Measurements from ENCODE around the gene TRIM14.
A peak's percentile ranks its signal among the peaks of the same experiment; 100 is the strongest.
"Not testable (repeated sequence)": the region's sequence is repeated elsewhere in the genome, so short reads cannot be mapped to it uniquely, and the experiment has no call there.

Gene TRIM14

GRCh38 chr9:98090674-98091073 lies 28.3 kb downstream of the TRIM14 start:
- 61% methylated on average over 3 of the region's 3 CpGs for WGBS

GRCh38 chr9:98087420-98088354 lies 31.3 kb downstream of the TRIM14 start:
- peak overlapping the region in 1 of 2 experiments; percentile 25 for H2BK12ac ChIP-seq (ENCODE audit: low read length in 2 of 2)
- peak overlapping the region; percentile 36 for H2AFZ ChIP-seq (ENCODE audit: low read depth, low read length)
- no peaks in the 10 kb centered on the region for H3K79me1 ChIP-seq (replicated peaks; ENCODE audit: low read length, poor library complexity, severe bottlenecking)
- H4K8ac ChIP-seq (ENCODE audit: low read length): peak overlapping the region; percentile 82
- H3K4me1 ChIP-seq (ENCODE audit: control insufficient read depth, insufficient read depth, low read depth, low read length): peaks cover 10% of the 10 kb centered on the region
- H3K4me2 ChIP-seq (ENCODE audit: low read length, poor library complexity, severe bottlenecking): peak overlapping the region; percentile 71
- peak overlapping the region; percentile 75 for H4K91ac ChIP-seq (ENCODE audit: low read length)
- peak; percentile 36 for DNase-seq
- H3K9me3 ChIP-seq (ENCODE audit: control insufficient read depth, low read length): no peaks in the 10 kb centered on the region
- no peak overlapping the region for H3K23ac ChIP-seq (ENCODE audit: low read length in 2 of 2)
- peaks cover 0 to 9% of the 10 kb centered on the region in 2 experiments for H3K27me3 ChIP-seq (ENCODE audit: control insufficient read depth in 1 of 2, insufficient read depth in 1 of 2, low read length in 2 of 2)
- no peak overlapping the region for H3K27ac ChIP-seq (ENCODE audit: low read length, poor library complexity, severe bottlenecking)
- H2BK5ac ChIP-seq (ENCODE audit: low read depth, low read length, poor library complexity, severe bottlenecking): no peak overlapping the region
- no peak overlapping the region for H2BK120ac ChIP-seq (ENCODE audit: low read depth, low read length)
- WGBS: 69% methylated on average over 76 of the region's 92 CpGs
- H3K36me3 ChIP-seq (ENCODE audit: control insufficient read depth in 1 of 2, insufficient read depth in 2 of 2, low read depth in 1 of 2, low read length in 2 of 2): peaks cover 20 to 23% of the 10 kb centered on the region in 2 experiments
- no peak overlapping the region for H3K4ac ChIP-seq (ENCODE audit: low read depth in 1 of 2, low read length in 2 of 2)
- no peak overlapping the region for H2AK5ac ChIP-seq (ENCODE audit: low read length, severe bottlenecking)
- H3K14ac ChIP-seq (ENCODE audit: low read length in 2 of 2): peak overlapping the region in 1 of 2 experiments; percentile 31
- H2BK15ac ChIP-seq (ENCODE audit: low read depth, poor library complexity, severe bottlenecking): peak overlapping the region; percentile 5
- H3K9ac ChIP-seq (ENCODE audit: low read length): peak overlapping the region; percentile 64
- peak overlapping the region; percentile 54 to 65 for H3K4me3 ChIP-seq (ENCODE audit: insufficient read depth in 1 of 2, low read depth in 1 of 2, low read length in 2 of 2)
- peak overlapping the region in 1 of 2 experiments; percentile 37 for H3K18ac ChIP-seq (ENCODE audit: low read depth in 1 of 2, low read length in 2 of 2)

More at GRCh38 chr9:98090674-98091073, 28.3 kb downstream of the TRIM14 start:
- H3K4ac ChIP-seq (ENCODE audit: low read depth in 1 of 2, low read length in 2 of 2); H2BK5ac ChIP-seq (ENCODE audit: low read depth, low read length, poor library complexity, severe bottlenecking); H3K27me3 ChIP-seq (ENCODE audit: control insufficient read depth in 1 of 2, insufficient read depth in 1 of 2, low read length in 2 of 2); H4K91ac ChIP-seq (ENCODE audit: low read length); H3K4me3 ChIP-seq (ENCODE audit: insufficient read depth in 1 of 2, low read depth in 1 of 2, low read length in 2 of 2); H2AFZ ChIP-seq (ENCODE audit: low read depth, low read length); H3K4me2 ChIP-seq (ENCODE audit: low read length, poor library complexity, severe bottlenecking); H3K27ac ChIP-seq (ENCODE audit: low read length, poor library complexity, severe bottlenecking); H4K8ac ChIP-seq (ENCODE audit: low read length); H3K18ac ChIP-seq (ENCODE audit: low read depth in 1 of 2, low read length in 2 of 2); DNase-seq; H3K9ac ChIP-seq (ENCODE audit: low read length); H2AK5ac ChIP-seq (ENCODE audit: low read length, severe bottlenecking); H3K9me3 ChIP-seq (ENCODE audit: control insufficient read depth, low read length); H3K79me1 ChIP-seq (replicated peaks; ENCODE audit: low read length, poor library complexity, severe bottlenecking); H2BK12ac ChIP-seq (ENCODE audit: low read length in 2 of 2); H3K36me3 ChIP-seq (ENCODE audit: control insufficient read depth in 1 of 2, insufficient read depth in 2 of 2, low read depth in 1 of 2, low read length in 2 of 2); H3K14ac ChIP-seq (ENCODE audit: low read length in 2 of 2); H2BK15ac ChIP-seq (ENCODE audit: low read depth, poor library complexity, severe bottlenecking); H2BK120ac ChIP-seq (ENCODE audit: low read depth, low read length); H3K23ac ChIP-seq (ENCODE audit: low read length in 2 of 2): not testable (repeated sequence)
- H3K4me1 ChIP-seq (ENCODE audit: control insufficient read depth, insufficient read depth, low read depth, low read length): peaks cover 12% of the 10 kb centered on the region

DNA sequence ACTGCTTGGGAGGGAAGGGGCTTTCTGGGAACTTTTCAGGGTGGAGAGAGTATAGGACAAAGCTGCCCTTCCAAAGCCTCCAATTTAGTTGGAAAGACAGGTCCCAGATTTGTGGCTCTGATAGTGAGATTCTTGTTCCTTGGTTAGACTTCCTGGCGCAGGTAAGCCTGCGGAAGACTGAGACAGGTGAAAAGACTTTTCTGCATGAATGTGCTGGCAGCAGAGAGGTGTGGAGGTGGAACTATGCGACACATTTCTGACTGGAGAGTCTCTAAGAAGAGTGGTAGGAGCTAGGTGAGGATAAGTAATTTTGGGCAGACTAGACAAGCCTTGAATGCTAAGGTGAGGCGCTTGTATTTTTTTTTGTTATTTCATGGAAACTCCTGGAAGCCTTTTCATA lies 32.6 kb downstream of the TRIM14 start:
- H2BK12ac ChIP-seq (ENCODE audit: low read length in 2 of 2): no peak overlapping the region
- no peak overlapping the region for H4K8ac ChIP-seq (ENCODE audit: low read length)
- no peak overlapping the region for H4K91ac ChIP-seq (ENCODE audit: low read length)
- H2BK15ac ChIP-seq (ENCODE audit: low read depth, poor library complexity, severe bottlenecking): no peak overlapping the region
- no peak for DNase-seq
- peaks cover 24 to 35% of the 10 kb centered on the region in 2 experiments for H3K36me3 ChIP-seq (ENCODE audit: control insufficient read depth in 1 of 2, insufficient read depth in 2 of 2, low read depth in 1 of 2, low read length in 2 of 2)
- no peaks in the 10 kb centered on the region for H3K9me3 ChIP-seq (ENCODE audit: control insufficient read depth, low read length)
- peaks cover 10% of the 10 kb centered on the region for H3K4me1 ChIP-seq (ENCODE audit: control insufficient read depth, insufficient read depth, low read depth, low read length)
- H3K23ac ChIP-seq (ENCODE audit: low read length in 2 of 2): no peak overlapping the region
- no peak overlapping the region for H2AK5ac ChIP-seq (ENCODE audit: low read length, severe bottlenecking)
- no peak overlapping the region for H3K4me3 ChIP-seq (ENCODE audit: insufficient read depth in 1 of 2, low read depth in 1 of 2, low read length in 2 of 2)
- H3K14ac ChIP-seq (ENCODE audit: low read length in 2 of 2): no peak overlapping the region
- H3K9ac ChIP-seq (ENCODE audit: low read length): no peak overlapping the region
- no peak overlapping the region for H2AFZ ChIP-seq (ENCODE audit: low read depth, low read length)
- H3K27ac ChIP-seq (ENCODE audit: low read length, poor library complexity, severe bottlenecking): no peak overlapping the region
- WGBS: 97% methylated on average over 4 of the region's 4 CpGs
- peaks cover 0 to 3% of the 10 kb centered on the region in 2 experiments for H3K27me3 ChIP-seq (ENCODE audit: control insufficient read depth in 1 of 2, insufficient read depth in 1 of 2, low read length in 2 of 2)
- no peak overlapping the region for H2BK120ac ChIP-seq (ENCODE audit: low read depth, low read length)
- no peaks in the 10 kb centered on the region for H3K79me1 ChIP-seq (replicated peaks; ENCODE audit: low read length, poor library complexity, severe bottlenecking)
- no peak overlapping the region for H3K18ac ChIP-seq (ENCODE audit: low read depth in 1 of 2, low read length in 2 of 2)
- H2BK5ac ChIP-seq (ENCODE audit: low read depth, low read length, poor library complexity, severe bottlenecking): no peak overlapping the region
- H3K4ac ChIP-seq (ENCODE audit: low read depth in 1 of 2, low read length in 2 of 2): no peak overlapping the region
- H3K4me2 ChIP-seq (ENCODE audit: low read length, poor library complexity, severe bottlenecking): no peak overlapping the region

DNA sequence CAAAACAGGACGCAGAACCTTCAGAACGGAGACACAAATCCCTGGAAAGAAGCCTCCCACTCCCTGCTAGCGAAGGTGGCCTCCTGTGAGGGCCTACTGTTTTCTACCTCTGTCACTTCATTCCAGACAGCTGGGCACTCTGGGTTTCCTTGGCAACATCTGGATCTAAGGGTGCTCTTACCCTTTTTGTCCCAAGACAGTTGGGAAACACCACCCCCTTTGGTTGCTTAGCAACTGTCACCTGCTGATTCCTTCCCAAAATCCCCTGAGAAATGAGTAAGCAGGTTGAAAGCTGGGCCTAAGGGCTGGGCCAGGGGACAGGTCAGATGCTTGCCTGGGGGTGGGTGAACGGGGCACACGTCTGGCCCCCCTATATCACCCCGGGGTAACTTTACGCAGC lies 33.1 kb downstream of the TRIM14 start:
- no peak overlapping the region for H3K27ac ChIP-seq (ENCODE audit: low read length, poor library complexity, severe bottlenecking)
- H3K4me3 ChIP-seq (ENCODE audit: insufficient read depth in 1 of 2, low read depth in 1 of 2, low read length in 2 of 2): no peak overlapping the region
- no peak overlapping the region for H3K23ac ChIP-seq (ENCODE audit: low read length in 2 of 2)
- no peak overlapping the region for H2BK120ac ChIP-seq (ENCODE audit: low read depth, low read length)
- no peak overlapping the region for H3K4me2 ChIP-seq (ENCODE audit: low read length, poor library complexity, severe bottlenecking)
- H4K91ac ChIP-seq (ENCODE audit: low read length): no peak overlapping the region
- no peak overlapping the region for H2BK12ac ChIP-seq (ENCODE audit: low read length in 2 of 2)
- peaks cover 29 to 40% of the 10 kb centered on the region in 2 experiments for H3K36me3 ChIP-seq (ENCODE audit: control insufficient read depth in 1 of 2, insufficient read depth in 2 of 2, low read depth in 1 of 2, low read length in 2 of 2)
- DNase-seq: no peak
- no peak overlapping the region for H2BK15ac ChIP-seq (ENCODE audit: low read depth, poor library complexity, severe bottlenecking)
- peaks cover 0 to 3% of the 10 kb centered on the region in 2 experiments for H3K27me3 ChIP-seq (ENCODE audit: control insufficient read depth in 1 of 2, insufficient read depth in 1 of 2, low read length in 2 of 2)
- peaks cover 15% of the 10 kb centered on the region for H3K4me1 ChIP-seq (ENCODE audit: control insufficient read depth, insufficient read depth, low read depth, low read length)
- H3K14ac ChIP-seq (ENCODE audit: low read length in 2 of 2): no peak overlapping the region
- H3K9me3 ChIP-seq (ENCODE audit: control insufficient read depth, low read length): no peaks in the 10 kb centered on the region
- 94% methylated on average over 7 of the region's 7 CpGs for WGBS
- no peak overlapping the region for H3K18ac ChIP-seq (ENCODE audit: low read depth in 1 of 2, low read length in 2 of 2)
- no peak overlapping the region for H2AFZ ChIP-seq (ENCODE audit: low read depth, low read length)
- H2AK5ac ChIP-seq (ENCODE audit: low read length, severe bottlenecking): no peak overlapping the region
- no peak overlapping the region for H3K9ac ChIP-seq (ENCODE audit: low read length)
- no peak overlapping the region for H3K4ac ChIP-seq (ENCODE audit: low read depth in 1 of 2, low read length in 2 of 2)
- no peaks in the 10 kb centered on the region for H3K79me1 ChIP-seq (replicated peaks; ENCODE audit: low read length, poor library complexity, severe bottlenecking)
- no peak overlapping the region for H4K8ac ChIP-seq (ENCODE audit: low read length)
- no peak overlapping the region for H2BK5ac ChIP-seq (ENCODE audit: low read depth, low read length, poor library complexity, severe bottlenecking)
